ENCODE results near the gene OR7G2. TPM values are rescaled to one million over a fixed set of nuclear protein-coding genes. Genes with fewer than 3 reads are reported as not detected.

Gene OR7G2
- total RNA-seq, 1 experiment from 2014 or later = not detected

GRCh38 chr19:9075064-9075949 is 32.0 kb downstream of the OR7G2 start:
- no peak overlapping the region for H3K9ac ChIP-seq (ENCODE audit: extremely low read depth, insufficient read length, low read length)
- Mint-ChIP-seq H3K4me1 (peaks cover 30% of the 10 kb centered on the region in 2 experiments), H3K27ac (peak overlapping the region; percentile 90 to 95 (median 93)), H3K27me3 (ENCODE audit: low read depth) (no peaks in the 10 kb centered on the region), H3K4me3 (0 out of 5 replicates have a peak overlapping the region, but pooled peaks of 1 of the 2 experiments have one; percentile 32), H3K9me3 (no peaks in the 10 kb centered on the region; a peak in 1 of 5 replicates), H3K36me3 (ENCODE audit: insufficient read depth in 1 of 3, low read depth in 3 of 3) (no peaks in the 10 kb centered on the region)
- no peak overlapping the region for H2BK20ac ChIP-seq (ENCODE audit: low read depth, low read length, poor library complexity, severe bottlenecking)
- H3K9me3 ChIP-seq (ENCODE audit: control insufficient read depth, low read depth, low read length) = no peaks in the 10 kb centered on the region
- H3K4me2 ChIP-seq (ENCODE audit: insufficient read depth, insufficient read length, low read length) = no peak overlapping the region
- H2BK15ac ChIP-seq (ENCODE audit: low read depth, low read length) = no peak overlapping the region
- peak overlapping the region; percentile 14 for H3K27ac ChIP-seq (ENCODE audit: insufficient read length, low read depth, low read length)
- peaks cover 4% of the 10 kb centered on the region; the same call in 1 of the 2 replicates for H3K4me1 ChIP-seq (ENCODE audit: insufficient read depth, low read length)
- no peak overlapping the region for H4K5ac ChIP-seq (ENCODE audit: insufficient read length, low read depth, low read length)
- no peak overlapping the region for H2BK120ac ChIP-seq (ENCODE audit: low read depth, low read length, poor library complexity, severe bottlenecking)
- no peak overlapping the region for H4K91ac ChIP-seq (ENCODE audit: insufficient read length, low read depth, low read length)
- no peak overlapping the region for H4K8ac ChIP-seq (replicated peaks; ENCODE audit: insufficient read length, low read depth, low read length)
- no peaks in the 10 kb centered on the region for H3K79me2 ChIP-seq (ENCODE audit: insufficient read depth, low read length)
- no peak overlapping the region for H3K23ac ChIP-seq (ENCODE audit: insufficient read length, low read depth, low read length)
- no peaks in the 10 kb centered on the region for H4K20me1 ChIP-seq (ENCODE audit: control insufficient read depth, insufficient read depth, insufficient read length)
- DNase-seq = peak; percentile 82
- peak overlapping the region; percentile 67 for H3K14ac ChIP-seq (ENCODE audit: insufficient read depth, low read length)
- no peak overlapping the region for H2AFZ ChIP-seq (ENCODE audit: low read length)
- no CpG with 5 or more reads among the region's 16 CpGs for WGBS (ENCODE audit: extremely low coverage, insufficient read length, low lambda C conversion rate)
- no peak overlapping the region; the same call in 1 of the 2 replicates for H3K4ac ChIP-seq (ENCODE audit: low read depth, low read length)
- TF ChIP-seq CTCF (conservative IDR thresholded peaks at IDR 0.05) = no peak
- H3K23me2 ChIP-seq (ENCODE audit: insufficient read length, low read depth, low read length, poor library complexity, severe bottlenecking) = no peaks in the 10 kb centered on the region
- H2BK5ac ChIP-seq (ENCODE audit: insufficient read length, low read length) = no peak overlapping the region
- H3T11ph ChIP-seq (ENCODE audit: low read length) = no peak overlapping the region
- H3K18ac ChIP-seq (ENCODE audit: insufficient read length, low read depth, low read length) = peak overlapping the region; percentile 76
- H2AK5ac ChIP-seq (ENCODE audit: insufficient read length, low read length) = no peak overlapping the region
- H3K27me3 ChIP-seq (ENCODE audit: insufficient read depth, low read length) = no peaks in the 10 kb centered on the region
- H2BK12ac ChIP-seq (ENCODE audit: insufficient read length, low read depth, low read length) = no peak overlapping the region
- no peaks in the 10 kb centered on the region for H3K79me1 ChIP-seq (ENCODE audit: insufficient read depth, low read depth, low read length, poor library complexity, severe bottlenecking)
- no peak overlapping the region for H3K56ac ChIP-seq (ENCODE audit: insufficient read length, low read depth, low read length)
